Measurements from ENCODE around the gene EIF5A.

DNA sequence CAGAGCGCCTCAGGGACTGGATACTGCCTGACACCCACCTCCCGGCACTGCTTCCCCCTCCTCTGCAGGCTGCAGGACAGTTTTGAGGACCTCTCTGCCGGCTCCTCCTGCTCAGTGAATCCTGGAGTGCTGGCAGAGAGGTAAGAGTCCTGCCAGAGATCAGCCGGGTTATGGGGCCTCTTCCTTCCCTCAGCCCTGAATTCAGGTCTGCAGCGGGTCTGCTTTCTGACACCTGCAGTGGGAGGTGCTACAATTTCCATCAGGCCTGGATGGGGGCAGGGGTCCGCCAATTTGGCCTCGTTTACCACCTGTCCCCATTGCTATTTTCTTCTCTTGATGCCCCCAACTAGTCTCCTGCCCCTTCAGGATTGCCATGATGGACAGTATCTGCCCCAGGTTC is 24.7 kb downstream of the EIF5A start:
- TF ChIP-seq POLR2A (IDR thresholded peaks at IDR 0.05; ENCODE audit: low read length) (no peak), EP300 (IDR thresholded peaks at IDR 0.05) (no peak), USF2 (IDR thresholded peaks at IDR 0.05) (no peak), HMGXB4 (CRISPR knock-in tag; IDR thresholded peaks at IDR 0.05; ENCODE audit: borderline replicate concordance) (no peak)

Measured in A549 (cell line).